ENCODE data around the gene PRPSAP1.
"Not testable (repeated sequence)": the region's sequence is repeated elsewhere in the genome, so short reads cannot be mapped to it uniquely, and the experiment has no call there.

Gene PRPSAP1

GRCh38 chr17:76359776-76360175, 6.1 kb upstream of the PRPSAP1 start:
- not testable (repeated sequence) for DNase-seq

- DNase-seq: no peak
These were observed 5.7 kb upstream of the PRPSAP1 start for GRCh38 chr17:76359375-76359774.

- DNase-seq: no peak
These were observed 4.0 kb upstream of the PRPSAP1 start for GRCh38 chr17:76357597-76358158.

GRCh38 chr17:76356803-76357456, 3.2 kb upstream of the PRPSAP1 start:
- no peak for DNase-seq

- no peak for DNase-seq
These were observed 1.1 kb upstream of the PRPSAP1 start for GRCh38 chr17:76354747-76355310.

- DNase-seq: no peak
These were observed 607 bp upstream of the PRPSAP1 start for GRCh38 chr17:76354317-76354729.

GRCh38 chr17:76353004-76353598, 615 bp downstream of the PRPSAP1 start:
- no peak for DNase-seq

GRCh38 chr17:76351526-76352071, 2.1 kb downstream of the PRPSAP1 start:
- DNase-seq: no peak

GRCh38 chr17:76350463-76350862, 3.3 kb downstream of the PRPSAP1 start:
- DNase-seq: no peak

GRCh38 chr17:76346936-76347335, 6.8 kb downstream of the PRPSAP1 start:
- DNase-seq: not testable (repeated sequence)

GRCh38 chr17:76345377-76345974, 8.2 kb downstream of the PRPSAP1 start:
- DNase-seq: no peak

- no peak for DNase-seq
These were observed 10.6 kb downstream of the PRPSAP1 start for GRCh38 chr17:76343106-76343505.

GRCh38 chr17:76341301-76341700, 12.4 kb downstream of the PRPSAP1 start:
- no peak for DNase-seq

- no peak for DNase-seq
These were observed 16.3 kb downstream of the PRPSAP1 start for GRCh38 chr17:76337413-76337777.

- no peak for DNase-seq
These were observed 16.8 kb downstream of the PRPSAP1 start for GRCh38 chr17:76336756-76337412.

GRCh38 chr17:76335716-76336381, 17.9 kb downstream of the PRPSAP1 start:
- DNase-seq: no peak

GRCh38 chr17:76333673-76334505, 19.8 kb downstream of the PRPSAP1 start:
- no peak for DNase-seq

- DNase-seq: no peak
These were observed 22.6 kb downstream of the PRPSAP1 start for GRCh38 chr17:76331083-76331482.

- no peak for DNase-seq
These were observed 24.1 kb downstream of the PRPSAP1 start for GRCh38 chr17:76329664-76330063.

GRCh38 chr17:76327696-76328095, 26.0 kb downstream of the PRPSAP1 start:
- DNase-seq: peak in 1 of 2 donors; percentile 52

GRCh38 chr17:76326306-76326705, 27.4 kb downstream of the PRPSAP1 start:
- no peak for DNase-seq

Measured in CD4-positive, alpha-beta T cell treated with Interleukin-4 for 1 hour (primary cell).